BE2C (cell line): ENCODE results near the gene ANO6. TPM values are rescaled to one million over a fixed set of nuclear protein-coding genes. Genes with fewer than 3 reads are reported as not detected.
A peak's percentile ranks its signal among the peaks of the same experiment; 100 is the strongest.
"Not testable (repeated sequence)": the region's sequence is repeated elsewhere in the genome, so short reads cannot be mapped to it uniquely, and the experiment has no call there.

Source experiments
- DNase-seq: peaks from one replicate; pipeline ENCODE4 v3.0.0-alpha.2; 2020
- H3K27me3 ChIP-seq: fragments of 250-450 bp; sonication (Bioruptor Pico); 2 replicates; pipeline ENCODE4 v1.5.1; 2020; ENCODE audit warnings: mild to moderate bottlenecking
- H3K36me3 ChIP-seq: fragments of 250-450 bp; sonication (Bioruptor Pico); 2 replicates; pipeline ENCODE4 v1.5.1; 2020; ENCODE audit warnings: mild to moderate bottlenecking
- H3K4me1 ChIP-seq: fragments of 250-450 bp; sonication (Bioruptor Pico); 2 replicates; pipeline ENCODE4 v1.5.1; 2020
- H3K4me3 ChIP-seq: 2 replicates; pipeline ENCODE4 v1.5.1; 2011; ENCODE audit warnings: low read depth, low read length
- H3K9me3 ChIP-seq: fragments of 250-450 bp; sonication (Bioruptor Pico); 2 replicates; pipeline ENCODE4 v1.5.1; 2020
- polyA plus RNA-seq: library from polyadenylated mRNA; unstranded; fragments of >200 nt; gene quantifications from one replicate; pipeline ENCODE4 v1.2.1, GENCODE V29; 2012; ENCODE audit warnings: low read depth, missing spikeins; ENCODE audit not compliant: insufficient read length, insufficient read depth
- TF ChIP-seq, protein P1 (sequence below): IDR thresholded peaks from 2 replicates; pipeline ENCODE4 v1.5.1; 2012; ENCODE audit warnings: mild to moderate bottlenecking, low read depth, low read length

ANO6 gene, protein sequence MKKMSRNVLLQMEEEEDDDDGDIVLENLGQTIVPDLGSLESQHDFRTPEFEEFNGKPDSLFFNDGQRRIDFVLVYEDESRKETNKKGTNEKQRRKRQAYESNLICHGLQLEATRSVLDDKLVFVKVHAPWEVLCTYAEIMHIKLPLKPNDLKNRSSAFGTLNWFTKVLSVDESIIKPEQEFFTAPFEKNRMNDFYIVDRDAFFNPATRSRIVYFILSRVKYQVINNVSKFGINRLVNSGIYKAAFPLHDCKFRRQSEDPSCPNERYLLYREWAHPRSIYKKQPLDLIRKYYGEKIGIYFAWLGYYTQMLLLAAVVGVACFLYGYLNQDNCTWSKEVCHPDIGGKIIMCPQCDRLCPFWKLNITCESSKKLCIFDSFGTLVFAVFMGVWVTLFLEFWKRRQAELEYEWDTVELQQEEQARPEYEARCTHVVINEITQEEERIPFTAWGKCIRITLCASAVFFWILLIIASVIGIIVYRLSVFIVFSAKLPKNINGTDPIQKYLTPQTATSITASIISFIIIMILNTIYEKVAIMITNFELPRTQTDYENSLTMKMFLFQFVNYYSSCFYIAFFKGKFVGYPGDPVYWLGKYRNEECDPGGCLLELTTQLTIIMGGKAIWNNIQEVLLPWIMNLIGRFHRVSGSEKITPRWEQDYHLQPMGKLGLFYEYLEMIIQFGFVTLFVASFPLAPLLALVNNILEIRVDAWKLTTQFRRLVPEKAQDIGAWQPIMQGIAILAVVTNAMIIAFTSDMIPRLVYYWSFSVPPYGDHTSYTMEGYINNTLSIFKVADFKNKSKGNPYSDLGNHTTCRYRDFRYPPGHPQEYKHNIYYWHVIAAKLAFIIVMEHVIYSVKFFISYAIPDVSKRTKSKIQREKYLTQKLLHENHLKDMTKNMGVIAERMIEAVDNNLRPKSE
- polyA plus RNA-seq: 46.2 TPM

DNA sequence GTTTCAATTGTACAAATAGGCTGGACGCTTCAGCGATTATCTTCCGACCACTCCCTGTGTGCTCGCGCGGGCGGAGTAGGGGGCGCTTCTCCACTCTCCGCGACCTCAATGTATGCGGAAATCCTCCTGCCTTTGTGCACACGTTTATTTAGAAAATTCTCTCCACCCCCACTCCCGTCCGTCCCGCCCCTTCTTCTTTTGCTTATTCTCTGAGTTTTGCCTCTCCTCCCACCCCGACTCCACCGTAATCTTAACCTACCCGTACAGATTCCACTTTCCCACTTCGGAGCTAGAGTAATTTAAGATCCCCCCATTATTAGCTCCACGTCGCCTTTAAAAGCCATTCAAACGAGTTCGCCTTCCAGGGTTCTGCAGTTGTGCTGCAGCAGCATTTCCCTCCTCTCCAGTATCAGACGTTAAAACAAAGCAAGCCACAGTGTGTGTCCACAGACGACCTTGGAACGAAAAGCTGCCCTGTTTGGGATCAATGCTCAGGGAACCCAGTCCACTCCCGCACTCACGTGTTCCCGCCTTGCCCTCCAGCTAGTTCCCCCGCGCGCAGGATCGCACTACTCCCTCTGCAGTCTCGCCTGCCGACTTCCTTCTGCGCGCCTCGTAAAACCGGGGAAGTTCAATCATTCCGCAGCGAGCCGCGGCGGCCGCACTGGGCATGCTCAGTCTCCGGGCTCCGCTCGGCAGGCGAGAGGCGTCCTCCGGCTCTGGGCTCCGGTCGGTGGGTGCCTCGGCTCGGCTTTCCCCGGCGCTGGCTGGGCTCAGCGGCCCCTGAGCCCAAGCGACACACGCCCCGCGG lies at the start of gene ANO6:
Gene ANO6, plus strand, starts transcription at position 677 of the 811 bp plus-strand sequence. CDS start 227 bp downstream, outside the sequence.
- Histone ChIP-seq H3K4me1 (peaks cover 13% of the 10 kb centered on the region), H3K4me3 (peak within 1 kb of the TSS; percentile 92), H3K9me3 (no peaks in the 10 kb centered on the region), H3K27me3 (no peaks in the 10 kb centered on the region), H3K36me3 (no peaks in the 10 kb centered on the region)
- TF ChIP-seq, protein P1, sequence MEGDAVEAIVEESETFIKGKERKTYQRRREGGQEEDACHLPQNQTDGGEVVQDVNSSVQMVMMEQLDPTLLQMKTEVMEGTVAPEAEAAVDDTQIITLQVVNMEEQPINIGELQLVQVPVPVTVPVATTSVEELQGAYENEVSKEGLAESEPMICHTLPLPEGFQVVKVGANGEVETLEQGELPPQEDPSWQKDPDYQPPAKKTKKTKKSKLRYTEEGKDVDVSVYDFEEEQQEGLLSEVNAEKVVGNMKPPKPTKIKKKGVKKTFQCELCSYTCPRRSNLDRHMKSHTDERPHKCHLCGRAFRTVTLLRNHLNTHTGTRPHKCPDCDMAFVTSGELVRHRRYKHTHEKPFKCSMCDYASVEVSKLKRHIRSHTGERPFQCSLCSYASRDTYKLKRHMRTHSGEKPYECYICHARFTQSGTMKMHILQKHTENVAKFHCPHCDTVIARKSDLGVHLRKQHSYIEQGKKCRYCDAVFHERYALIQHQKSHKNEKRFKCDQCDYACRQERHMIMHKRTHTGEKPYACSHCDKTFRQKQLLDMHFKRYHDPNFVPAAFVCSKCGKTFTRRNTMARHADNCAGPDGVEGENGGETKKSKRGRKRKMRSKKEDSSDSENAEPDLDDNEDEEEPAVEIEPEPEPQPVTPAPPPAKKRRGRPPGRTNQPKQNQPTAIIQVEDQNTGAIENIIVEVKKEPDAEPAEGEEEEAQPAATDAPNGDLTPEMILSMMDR: peak; percentile 38
- DNase-seq: peak; percentile 91

DNA sequence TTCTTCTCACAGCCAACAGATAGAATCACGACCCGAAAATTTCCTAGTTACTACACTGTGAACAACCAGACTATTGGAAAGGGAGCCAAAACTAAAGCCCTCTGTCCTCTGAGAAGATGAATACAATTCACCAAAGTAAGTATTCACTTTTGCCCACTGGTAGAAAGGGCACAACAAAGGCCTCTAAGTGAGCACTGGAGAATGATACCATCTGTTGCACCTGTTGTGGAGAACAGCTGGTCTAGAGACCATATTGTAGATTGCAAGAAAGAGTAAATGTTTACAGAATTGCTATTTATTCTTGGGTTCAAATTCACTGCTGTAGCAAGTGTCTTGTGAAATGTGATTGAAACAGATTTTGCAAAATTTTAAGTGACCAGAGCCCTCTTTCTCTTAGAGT lies 46.9 kb upstream of the ANO6 start:
- Histone ChIP-seq H3K4me3 (no peak overlapping the region), H3K27me3 (no peaks in the 10 kb centered on the region), H3K36me3 (no peaks in the 10 kb centered on the region), H3K4me1 (no peaks in the 10 kb centered on the region), H3K9me3 (no peaks in the 10 kb centered on the region)
- no peak for DNase-seq
- TF ChIP-seq, protein P1: no peak

- no peaks in the 10 kb centered on the region for H3K36me3 ChIP-seq
- TF ChIP-seq, protein P1: peak; percentile 97
- H3K4me1 ChIP-seq: no peaks in the 10 kb centered on the region
- DNase-seq: peak; percentile 88
- H3K27me3 ChIP-seq: no peaks in the 10 kb centered on the region
- no peaks in the 10 kb centered on the region for H3K9me3 ChIP-seq
- H3K4me3 ChIP-seq: no peak overlapping the region
These were observed 45.3 kb upstream of the ANO6 start for GRCh38 chr12:45170456-45171042.

GRCh38 chr12:45173293-45173692 lies 42.6 kb upstream of the ANO6 start:
- H3K4me3 ChIP-seq, H3K27me3 ChIP-seq, DNase-seq, H3K4me1 ChIP-seq, H3K9me3 ChIP-seq, H3K36me3 ChIP-seq: not testable (repeated sequence)
- TF ChIP-seq, protein P1: peak; percentile 49

GRCh38 chr12:45174595-45174994 lies 41.3 kb upstream of the ANO6 start:
- no peaks in the 10 kb centered on the region for H3K36me3 ChIP-seq
- H3K4me1 ChIP-seq: no peaks in the 10 kb centered on the region
- H3K9me3 ChIP-seq: no peaks in the 10 kb centered on the region; the same call in none of the 2 replicates
- no peaks in the 10 kb centered on the region for H3K27me3 ChIP-seq
- DNase-seq: no peak
- H3K4me3 ChIP-seq: no peak overlapping the region
- TF ChIP-seq, protein P1: no peak
